ENCODE results near the gene RAB3D. TPM values are rescaled to one million over a fixed set of nuclear protein-coding genes. Genes with fewer than 3 reads are reported as not detected.
"Not testable (repeated sequence)": the region's sequence is repeated elsewhere in the genome, so short reads cannot be mapped to it uniquely, and the experiment has no call there.

Gene RAB3D
- total RNA-seq, 1 donor from 2014 or later = 76.0 TPM

- Mint-ChIP-seq H3K36me3 (ENCODE audit: low read depth, unreplicated experiment) (peaks cover 21% of the 10 kb centered on the region), H3K27ac (ENCODE audit: unreplicated experiment) (no peak overlapping the region), H3K9me3 (ENCODE audit: unreplicated experiment) (no peaks in the 10 kb centered on the region), H3K4me1 (ENCODE audit: unreplicated experiment) (no peaks in the 10 kb centered on the region), H3K27me3 (ENCODE audit: unreplicated experiment) (peaks cover 4% of the 10 kb centered on the region), H3K4me3 (ENCODE audit: unreplicated experiment) (peak overlapping the region; percentile 51)
- DNase-seq (ENCODE audit: low spot score) = no peak
- TF ChIP-seq CTCF (IDR thresholded peaks at IDR 0.05; ENCODE audit: unreplicated experiment) = no peak
These were observed 1.3 kb downstream of the RAB3D start for GRCh38 chr19:11338121-11338520.

- DNase-seq (ENCODE audit: low spot score) = no peak
- Mint-ChIP-seq H3K27me3 (ENCODE audit: unreplicated experiment) (peaks cover 4% of the 10 kb centered on the region), H3K4me1 (ENCODE audit: unreplicated experiment) (no peaks in the 10 kb centered on the region), H3K27ac (ENCODE audit: unreplicated experiment) (no peak overlapping the region), H3K9me3 (ENCODE audit: unreplicated experiment) (no peaks in the 10 kb centered on the region), H3K4me3 (ENCODE audit: unreplicated experiment) (peak overlapping the region; percentile 67), H3K36me3 (ENCODE audit: low read depth, unreplicated experiment) (peaks cover 26% of the 10 kb centered on the region)
- no peak for TF ChIP-seq CTCF (IDR thresholded peaks at IDR 0.05; ENCODE audit: unreplicated experiment)
These were observed 2.4 kb downstream of the RAB3D start for GRCh38 chr19:11337080-11337479.

- H3K27ac Mint-ChIP-seq (ENCODE audit: unreplicated experiment) = no peak overlapping the region
- no peaks in the 10 kb centered on the region for H3K9me3 Mint-ChIP-seq (ENCODE audit: unreplicated experiment)
- no peak for DNase-seq (ENCODE audit: low spot score)
- no peaks in the 10 kb centered on the region for H3K4me1 Mint-ChIP-seq (ENCODE audit: unreplicated experiment)
- H3K36me3 Mint-ChIP-seq (ENCODE audit: low read depth, unreplicated experiment) = peaks cover 30% of the 10 kb centered on the region
- TF ChIP-seq CTCF (IDR thresholded peaks at IDR 0.05; ENCODE audit: unreplicated experiment) = no peak
- H3K27me3 Mint-ChIP-seq (ENCODE audit: unreplicated experiment) = peaks cover 4% of the 10 kb centered on the region
- peak overlapping the region; percentile 71 for H3K4me3 Mint-ChIP-seq (ENCODE audit: unreplicated experiment)
These were observed 3.9 kb downstream of the RAB3D start for GRCh38 chr19:11335449-11336146.

- H3K4me1 Mint-ChIP-seq (ENCODE audit: unreplicated experiment); H3K9me3 Mint-ChIP-seq (ENCODE audit: unreplicated experiment); H3K4me3 Mint-ChIP-seq (ENCODE audit: unreplicated experiment); H3K27me3 Mint-ChIP-seq (ENCODE audit: unreplicated experiment); DNase-seq (ENCODE audit: low spot score); H3K27ac Mint-ChIP-seq (ENCODE audit: unreplicated experiment): not testable (repeated sequence)
- H3K36me3 Mint-ChIP-seq (ENCODE audit: low read depth, unreplicated experiment) = peaks cover 30% of the 10 kb centered on the region
These were observed 5.6 kb downstream of the RAB3D start for GRCh38 chr19:11333838-11334237.

- Mint-ChIP-seq H3K27me3 (ENCODE audit: unreplicated experiment) (peaks cover 2% of the 10 kb centered on the region), H3K36me3 (ENCODE audit: low read depth, unreplicated experiment) (peaks cover 30% of the 10 kb centered on the region), H3K4me3 (ENCODE audit: unreplicated experiment) (no peak overlapping the region)
These were observed 6.6 kb downstream of the RAB3D start for GRCh38 chr19:11332822-11333221.

More at GRCh38 chr19:11332822-11333221, 6.6 kb downstream of the RAB3D start:
- TF ChIP-seq CTCF (IDR thresholded peaks at IDR 0.05; ENCODE audit: unreplicated experiment) = no peak
- no peak overlapping the region for H3K27ac Mint-ChIP-seq (ENCODE audit: unreplicated experiment)
- DNase-seq (ENCODE audit: low spot score) = no peak
- H3K9me3 Mint-ChIP-seq (ENCODE audit: unreplicated experiment) = no peaks in the 10 kb centered on the region
- no peaks in the 10 kb centered on the region for H3K4me1 Mint-ChIP-seq (ENCODE audit: unreplicated experiment)
